Measurements from ENCODE around the gene SH2D7.

Gene SH2D7

GRCh38 chr15:78092261-78093041 lies at the start of gene SH2D7:
SH2D7 (plus strand) TSS chr15:78092561; CDS start chr15:78092585, 24 bp downstream.
- no peak within 1 kb of the TSS for H3K4me3 ChIP-seq (ENCODE audit: low read depth, low read length)

DNA sequence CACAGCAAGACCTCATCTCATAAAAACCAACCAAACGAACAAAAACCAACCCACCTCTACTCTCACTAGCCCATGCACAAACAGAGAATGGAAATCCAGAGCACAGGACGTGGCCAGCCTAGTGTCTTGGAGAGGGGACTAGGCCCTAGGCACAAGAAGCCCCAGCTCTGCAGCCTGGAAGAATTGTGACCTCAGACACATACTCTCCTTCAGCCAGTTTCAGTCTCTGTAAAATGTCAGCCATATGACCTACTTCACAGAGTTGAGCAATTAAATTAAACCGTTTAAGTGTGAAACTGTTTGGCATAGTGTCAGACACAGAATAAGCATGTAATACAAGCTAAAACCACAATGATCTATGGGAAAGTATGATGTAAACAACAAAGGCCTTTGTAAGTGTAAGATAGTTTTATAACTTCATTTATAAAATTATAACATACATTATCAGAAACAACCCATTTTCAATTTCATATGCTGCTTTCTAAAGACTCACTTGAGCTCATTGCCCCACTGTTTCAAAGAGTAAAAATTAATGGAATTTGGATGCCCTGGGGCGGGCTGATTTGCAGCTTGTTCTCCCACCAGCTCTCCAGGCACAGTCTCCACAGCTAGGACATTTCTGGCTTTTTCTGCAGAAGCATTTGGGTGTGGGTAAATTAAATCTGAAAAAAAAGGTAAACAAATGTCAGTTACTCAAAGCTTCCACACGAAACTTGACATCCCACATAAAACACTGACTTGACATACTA lies 47.8 kb upstream of the SH2D7 start:
- H3K4me3 ChIP-seq (ENCODE audit: low read depth, low read length), result no peak overlapping the region

DNA sequence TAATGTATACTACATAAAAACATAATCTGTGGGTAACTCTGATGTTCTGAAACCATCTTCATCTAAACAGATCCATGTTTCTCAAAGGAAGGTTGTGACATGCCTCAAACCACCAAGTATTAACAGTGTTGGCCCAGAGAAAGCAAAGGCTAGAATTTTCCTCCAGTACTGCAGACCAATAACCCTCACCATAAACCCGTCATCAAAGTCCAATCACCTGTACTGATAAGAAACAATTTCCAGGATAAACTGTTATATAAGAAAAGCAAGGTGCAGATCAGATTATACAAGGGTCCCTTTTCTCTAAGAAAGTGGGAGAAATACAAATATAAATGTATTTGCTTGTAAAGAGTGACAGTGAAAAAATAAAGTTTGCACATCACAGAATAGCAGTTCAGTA lies 47.2 kb upstream of the SH2D7 start:
- H3K4me3 ChIP-seq (ENCODE audit: low read depth, low read length), result no peak overlapping the region

DNA sequence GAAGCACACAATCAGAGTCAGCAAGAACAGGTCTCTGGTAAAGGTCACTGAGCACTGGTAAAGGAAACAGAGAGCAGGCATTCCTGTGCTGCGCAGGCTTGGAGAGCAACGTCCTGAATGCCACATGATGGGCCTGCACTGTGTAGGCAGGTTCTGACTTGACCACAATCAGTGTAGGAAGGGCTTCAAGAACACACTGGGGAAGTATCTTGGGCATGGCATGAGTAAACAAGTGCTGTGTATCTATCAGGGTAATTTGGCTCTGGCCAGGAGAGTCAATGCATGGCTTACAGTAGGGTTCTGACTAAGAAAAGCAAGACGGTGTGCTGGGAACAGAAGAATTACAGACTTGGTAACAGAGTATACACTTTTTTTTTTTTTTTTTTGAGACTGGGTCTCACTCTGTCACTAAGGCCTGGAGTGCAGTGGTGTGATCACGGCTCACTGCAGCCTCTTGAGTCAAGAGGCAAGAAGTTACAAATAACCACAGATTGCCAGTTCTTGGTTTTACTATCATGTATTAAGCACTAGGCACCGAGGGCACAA lies 45.5 kb upstream of the SH2D7 start:
- H3K4me3 ChIP-seq (ENCODE audit: low read depth, low read length), result no peak overlapping the region

GRCh38 chr15:78047761-78048627 lies 44.4 kb upstream of the SH2D7 start:
- no peak overlapping the region for H3K4me3 ChIP-seq (ENCODE audit: low read depth, low read length)

DNA sequence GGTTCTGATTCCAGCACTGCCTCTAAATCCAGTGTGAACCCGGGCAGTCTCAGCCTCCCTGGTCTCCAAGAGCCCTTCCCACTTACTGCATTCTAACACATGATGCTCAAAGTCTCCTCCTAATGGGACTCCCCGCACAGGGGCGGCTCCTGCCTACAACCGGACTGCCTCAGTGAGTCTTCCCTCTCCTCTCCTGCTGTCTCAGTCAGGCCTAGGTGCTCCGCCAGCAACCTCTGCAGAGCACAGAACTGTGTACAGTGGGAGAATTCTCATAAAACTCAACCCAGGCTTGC lies 43.8 kb upstream of the SH2D7 start:
- no peak overlapping the region for H3K4me3 ChIP-seq (ENCODE audit: low read depth, low read length)

DNA sequence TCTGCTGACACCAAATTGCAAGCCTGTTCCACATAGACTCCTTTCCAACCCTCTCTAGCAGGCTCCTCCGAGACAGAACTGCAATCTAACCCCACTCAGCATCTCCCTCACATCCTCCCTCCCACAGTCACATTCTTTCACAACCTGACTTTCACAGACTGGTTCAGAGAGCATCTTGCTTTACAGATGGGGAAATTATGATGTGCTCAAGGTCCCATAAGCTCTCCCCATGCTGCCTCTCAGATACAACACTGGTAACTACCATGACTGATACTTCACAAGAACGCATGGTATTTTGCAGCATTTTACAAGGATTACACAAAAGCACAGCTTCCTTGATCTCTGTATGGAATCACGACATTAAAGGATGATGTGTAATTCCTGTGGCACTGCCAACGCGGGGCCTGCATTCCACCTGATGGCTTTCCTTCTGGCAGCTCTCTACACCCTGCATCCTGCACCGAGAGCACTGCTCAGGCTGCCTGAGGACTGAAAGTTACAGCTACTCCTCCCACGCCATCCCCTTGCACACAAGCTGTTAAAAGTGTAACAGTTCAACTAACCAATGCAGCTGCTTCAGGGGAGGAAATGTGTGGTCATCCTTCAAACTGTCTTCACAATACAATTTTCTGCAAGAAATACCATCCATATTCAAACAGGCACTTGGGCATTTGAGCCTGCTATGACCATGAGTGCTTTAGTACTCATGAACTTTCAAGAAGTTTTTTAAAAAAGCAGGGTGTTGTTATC lies 42.5 kb upstream of the SH2D7 start:
- no peak overlapping the region for H3K4me3 ChIP-seq (ENCODE audit: low read depth, low read length)

DNA sequence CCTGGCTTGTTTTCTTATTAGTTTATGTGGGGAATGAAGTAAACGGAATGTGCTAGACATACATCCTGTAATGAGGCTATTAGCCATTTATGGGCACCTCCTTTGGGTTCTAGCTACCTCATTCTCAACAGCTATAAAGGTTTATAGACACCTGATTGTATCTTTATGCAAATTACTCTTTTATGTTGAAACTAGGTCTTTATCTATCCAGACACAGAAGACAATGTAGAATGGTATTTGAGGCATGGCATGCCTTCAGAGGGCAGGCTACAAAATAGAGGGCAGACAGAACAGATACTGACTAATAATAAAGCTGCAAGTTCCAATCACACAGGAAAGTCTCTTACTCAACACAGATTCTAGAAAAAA lies 41.9 kb upstream of the SH2D7 start:
- H3K4me3 ChIP-seq (ENCODE audit: low read depth, low read length), result no peak overlapping the region

- no peak overlapping the region for H3K4me3 ChIP-seq (ENCODE audit: low read depth, low read length)
Measured at GRCh38 chr15:78050826-78051225, 41.5 kb upstream of the SH2D7 start.

- H3K4me3 ChIP-seq (ENCODE audit: low read depth, low read length), result no peak overlapping the region
Measured at GRCh38 chr15:78051596-78051995, 40.8 kb upstream of the SH2D7 start.

DNA sequence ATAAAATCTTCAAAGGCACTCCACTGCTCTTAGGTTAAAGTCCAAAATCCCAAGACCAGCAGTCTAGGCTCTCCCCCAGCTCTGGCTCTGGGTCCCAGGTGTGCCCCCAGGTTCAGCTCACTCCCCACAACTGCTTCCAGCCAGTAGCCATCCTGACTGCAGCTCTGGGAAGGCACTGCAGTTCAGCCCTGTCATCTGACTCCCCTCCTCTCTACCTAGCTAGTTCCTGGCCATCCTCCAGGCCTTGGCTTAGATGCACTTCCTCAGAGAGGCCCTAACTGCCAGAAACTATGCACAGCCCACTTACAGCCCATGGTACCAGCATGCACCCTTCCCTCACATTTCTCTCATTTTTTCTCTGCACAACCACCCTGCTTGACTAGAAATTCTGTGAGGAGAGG lies 40.4 kb upstream of the SH2D7 start:
- no peak overlapping the region for H3K4me3 ChIP-seq (ENCODE audit: low read depth, low read length)

GRCh38 chr15:78052545-78052944 lies 39.8 kb upstream of the SH2D7 start:
- H3K4me3 ChIP-seq (ENCODE audit: low read depth, low read length), result no peak overlapping the region

DNA sequence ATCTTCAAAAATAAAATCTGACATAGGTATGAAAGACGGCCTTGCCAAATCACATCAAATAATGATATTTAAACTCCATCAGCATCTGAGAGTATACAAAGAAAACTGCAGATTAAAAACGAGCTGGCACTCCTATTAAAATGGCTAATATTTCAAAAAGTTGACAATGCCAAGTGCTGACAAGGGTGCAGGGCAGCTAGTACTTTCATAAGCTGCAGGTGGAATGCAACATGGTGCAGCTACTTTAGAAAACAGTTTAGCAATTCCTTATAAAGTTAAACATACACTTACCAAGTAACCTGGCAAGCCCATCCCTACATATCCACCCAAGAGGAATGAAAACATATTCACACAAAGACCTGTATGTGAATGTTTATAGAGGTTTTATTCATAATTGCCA lies 37.8 kb upstream of the SH2D7 start:
- no peak overlapping the region for H3K4me3 ChIP-seq (ENCODE audit: low read depth, low read length)

DNA sequence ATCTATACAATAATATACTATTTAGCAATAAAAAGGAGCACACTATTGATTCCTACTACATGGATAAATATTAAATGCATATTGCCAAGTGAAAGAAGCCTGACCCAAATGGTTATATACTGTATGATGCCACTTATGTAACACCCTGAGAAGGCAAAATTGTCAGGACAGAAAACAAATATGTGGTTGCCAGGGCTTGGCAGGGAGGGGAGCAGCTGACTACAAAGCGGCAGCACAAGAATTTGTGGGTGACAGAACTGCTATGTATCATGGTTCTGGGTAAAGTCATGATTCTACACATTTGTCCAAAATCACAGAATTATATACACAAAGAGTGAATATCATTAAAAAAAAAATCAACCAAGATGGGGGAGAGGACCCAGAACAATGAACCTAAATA lies 37.4 kb upstream of the SH2D7 start:
- H3K4me3 ChIP-seq (ENCODE audit: low read depth, low read length), result no peak overlapping the region

- no peak overlapping the region for H3K4me3 ChIP-seq (ENCODE audit: low read depth, low read length)
Measured at GRCh38 chr15:78055919-78056713, 36.2 kb upstream of the SH2D7 start.

DNA sequence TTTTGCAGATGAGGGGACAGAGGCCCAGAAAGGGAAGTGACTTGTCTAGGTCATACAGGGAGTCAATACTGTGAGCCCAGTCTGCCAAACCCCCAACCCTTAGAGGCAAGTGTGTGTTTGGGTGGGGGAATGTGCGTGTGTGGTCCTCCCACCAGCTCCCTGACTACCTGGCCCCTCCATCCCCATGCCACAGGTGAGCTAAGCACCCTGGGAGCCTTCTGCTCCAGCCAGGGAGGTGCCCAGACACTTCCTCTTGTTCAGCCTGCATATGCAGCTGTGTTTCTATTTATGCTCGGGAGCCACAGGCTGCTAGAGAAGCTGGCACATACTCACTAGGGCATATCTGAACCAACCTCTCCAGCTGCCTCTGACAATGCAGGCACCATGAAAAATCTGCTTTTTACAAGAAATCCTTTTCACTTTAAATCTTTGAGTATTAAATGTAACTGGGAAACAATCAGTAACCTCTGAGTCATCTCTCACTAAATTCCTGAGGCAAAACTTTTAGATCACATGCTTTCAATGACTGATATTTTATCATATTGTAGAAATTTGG lies 35.6 kb upstream of the SH2D7 start:
- H3K4me3 ChIP-seq (ENCODE audit: low read depth, low read length), result no peak overlapping the region

- no peak overlapping the region for H3K4me3 ChIP-seq (ENCODE audit: low read depth, low read length)
Measured at GRCh38 chr15:78057803-78058202, 34.6 kb upstream of the SH2D7 start.

DNA sequence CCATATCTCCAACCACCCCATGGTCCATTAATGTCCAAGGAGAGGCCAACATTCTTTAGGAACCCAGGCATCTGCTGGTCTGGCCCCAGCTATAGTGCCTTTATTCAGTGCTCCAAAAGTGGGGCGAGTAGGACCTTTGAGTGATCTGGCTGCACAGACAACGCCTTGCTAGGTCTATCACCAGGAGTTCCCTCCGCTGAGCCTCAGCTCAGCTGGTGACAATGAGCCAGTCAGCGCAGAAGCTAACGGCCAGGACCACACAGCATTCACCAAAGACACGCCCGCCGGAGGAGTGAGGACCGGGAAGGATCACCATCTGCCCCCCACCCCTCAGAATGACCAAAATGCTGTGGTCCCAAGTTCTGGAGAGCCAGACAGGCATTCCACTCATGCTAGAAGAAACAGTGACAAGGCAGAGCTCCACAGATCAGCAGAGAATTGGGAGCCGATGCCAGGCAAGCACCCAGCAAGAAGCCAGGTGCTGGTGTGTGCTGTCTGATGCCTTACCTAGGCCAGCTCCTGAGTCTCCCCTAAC lies 33.9 kb upstream of the SH2D7 start:
- H3K4me3 ChIP-seq (ENCODE audit: low read depth, low read length), result no peak overlapping the region

GRCh38 chr15:78059110-78059839 lies 33.1 kb upstream of the SH2D7 start:
- H3K4me3 ChIP-seq (ENCODE audit: low read depth, low read length), result no peak overlapping the region

Measured in iPS-11a (cell line).